HepG2 (cell line): ENCODE results near the gene OASL. TPM values are rescaled to one million over a fixed set of nuclear protein-coding genes. Genes with fewer than 3 reads are reported as not detected.

Experiments
- BCL6 ChIP-seq: IDR thresholded peaks from 2 replicates; pipeline ENCODE4 v1.6.1; 2016; ENCODE audit warnings: missing genetic modification reagents, missing compliant biosample characterization
- CEBPZ ChIP-seq: IDR thresholded peaks from 2 replicates; pipeline ENCODE4 v1.6.1; 2012; ENCODE audit warnings: low read length, improper control_type of control experiment
- E2F1 ChIP-seq: sonication (generic); formaldehyde crosslinking; IDR thresholded peaks from 2 replicates; pipeline ENCODE4 v1.5.0; 2020; ENCODE audit warnings: missing genetic modification reagents
- ELF3 ChIP-seq: IDR thresholded peaks from 2 replicates; pipeline ENCODE4 v1.6.1; 2016; ENCODE audit warnings: missing genetic modification reagents, missing compliant biosample characterization
- GABPA ChIP-seq, 2 experiments: IDR thresholded peaks; 2 replicates each; pipeline ENCODE4 v1.6.1; 2011 to 2016; ENCODE audit warnings: low read depth in 2 of 2, low read length in 1 of 2, missing biosample characterization in 1 of 2, missing genetic modification characterization in 1 of 2
- HIVEP1 ChIP-seq: sonication (generic); formaldehyde crosslinking; IDR thresholded peaks from 2 replicates; pipeline ENCODE4 v1.4.0; 2020; ENCODE audit warnings: mild to moderate bottlenecking, missing genetic modification reagents
- MZF1 ChIP-seq: sonication (generic); formaldehyde crosslinking; IDR thresholded peaks from 2 replicates; pipeline ENCODE4 v1.8.1; 2023; ENCODE audit warnings: mild to moderate bottlenecking, missing genetic modification reagents, borderline replicate concordance
- NFE2 ChIP-seq: sonication (generic); formaldehyde crosslinking; IDR thresholded peaks from 2 replicates; pipeline ENCODE4 v1.4.0; 2020; ENCODE audit warnings: missing genetic modification reagents
- NONO ChIP-seq, 2 experiments: fragments of 450-650 bp in 1 of 2; sonication (generic) in 1 of 2; formaldehyde crosslinking in 1 of 2; IDR thresholded peaks in 1 of 2; conservative IDR thresholded peaks in 1 of 2; 2 replicates each; pipeline versions ENCODE4 v1.6.1 to v1.8.0; 2017 to 2022; ENCODE audit warnings: mild to moderate bottlenecking in 1 of 2, missing genetic modification reagents in 1 of 2, moderate library complexity in 1 of 2
- ZNF143 ChIP-seq: sonication (generic); formaldehyde crosslinking; IDR thresholded peaks from 2 replicates; pipeline ENCODE4 v1.4.0; 2020; ENCODE audit warnings: missing genetic modification reagents
- ZNF253 ChIP-seq: sonication (generic); formaldehyde crosslinking; IDR thresholded peaks from 2 replicates; pipeline ENCODE4 v1.8.0; 2022; ENCODE audit warnings: mild to moderate bottlenecking, missing genetic modification reagents, borderline replicate concordance
- ZNF335 ChIP-seq: sonication (generic); formaldehyde crosslinking; IDR thresholded peaks from 2 replicates; pipeline ENCODE4 v1.4.0; 2020; ENCODE audit warnings: missing genetic modification reagents
- ZNF562 ChIP-seq: sonication (generic); formaldehyde crosslinking; IDR thresholded peaks from 2 replicates; pipeline ENCODE4 v1.8.0; 2022; ENCODE audit warnings: missing genetic modification reagents, borderline replicate concordance
- ZNF629 ChIP-seq: sonication (generic); formaldehyde crosslinking; conservative IDR thresholded peaks from 2 replicates; pipeline ENCODE4 v1.5.0; 2020; ENCODE audit warnings: missing genetic modification reagents
- ZNF790 ChIP-seq: sonication (generic); formaldehyde crosslinking; IDR thresholded peaks from 2 replicates; pipeline ENCODE4 v1.8.0; 2022; ENCODE audit warnings: missing genetic modification reagents, mild to moderate bottlenecking, borderline replicate concordance
- ZSCAN25 ChIP-seq: sonication (generic); formaldehyde crosslinking; IDR thresholded peaks from 2 replicates; pipeline ENCODE4 v1.8.0; 2022; ENCODE audit warnings: mild to moderate bottlenecking, missing genetic modification reagents
- polyA plus RNA-seq, 8 experiments: library from polyadenylated mRNA; depleted of rRNA in 3 of 8; stranded (reverse) in 7 of 8; unstranded in 1 of 8; fragments of >200 nt; fragmentation: Illumina TruSeq in 4 of 8; extraction: Trizol in 4 of 8; gene quantifications; 2 replicates each; pipeline versions ENCODE4 v1.2.1 to v1.2.3, GENCODE V29; 2011 to 2016; ENCODE audit warnings: low read depth in 4 of 8, missing spikeins in 1 of 8, mixed read lengths in 1 of 8; ENCODE audit not compliant: insufficient read depth in 1 of 8
- total RNA-seq, 5 experiments: library from RNA; depleted of rRNA; stranded (reverse); fragments of >200 nt; fragmentation: Illumina TruSeq; extraction: Trizol; gene quantifications; 2 replicates each; pipeline ENCODE4 v1.2.3, GENCODE V29; 2016; ENCODE audit warnings: low read depth in 1 of 5
- TF ChIP-seq, protein P1 (sequence below): sonication (generic); formaldehyde crosslinking; IDR thresholded peaks from 2 replicates; pipeline ENCODE4 v1.5.0; 2020; ENCODE audit warnings: mild to moderate bottlenecking, missing genetic modification reagents, moderate library complexity

The OASL gene
- total and polyA plus RNA-seq, 2 of the 13 experiments (the other 11 are each of a cell fraction or from before 2014, with no cell fraction given), result 0.11 to 0.22 TPM

DNA sequence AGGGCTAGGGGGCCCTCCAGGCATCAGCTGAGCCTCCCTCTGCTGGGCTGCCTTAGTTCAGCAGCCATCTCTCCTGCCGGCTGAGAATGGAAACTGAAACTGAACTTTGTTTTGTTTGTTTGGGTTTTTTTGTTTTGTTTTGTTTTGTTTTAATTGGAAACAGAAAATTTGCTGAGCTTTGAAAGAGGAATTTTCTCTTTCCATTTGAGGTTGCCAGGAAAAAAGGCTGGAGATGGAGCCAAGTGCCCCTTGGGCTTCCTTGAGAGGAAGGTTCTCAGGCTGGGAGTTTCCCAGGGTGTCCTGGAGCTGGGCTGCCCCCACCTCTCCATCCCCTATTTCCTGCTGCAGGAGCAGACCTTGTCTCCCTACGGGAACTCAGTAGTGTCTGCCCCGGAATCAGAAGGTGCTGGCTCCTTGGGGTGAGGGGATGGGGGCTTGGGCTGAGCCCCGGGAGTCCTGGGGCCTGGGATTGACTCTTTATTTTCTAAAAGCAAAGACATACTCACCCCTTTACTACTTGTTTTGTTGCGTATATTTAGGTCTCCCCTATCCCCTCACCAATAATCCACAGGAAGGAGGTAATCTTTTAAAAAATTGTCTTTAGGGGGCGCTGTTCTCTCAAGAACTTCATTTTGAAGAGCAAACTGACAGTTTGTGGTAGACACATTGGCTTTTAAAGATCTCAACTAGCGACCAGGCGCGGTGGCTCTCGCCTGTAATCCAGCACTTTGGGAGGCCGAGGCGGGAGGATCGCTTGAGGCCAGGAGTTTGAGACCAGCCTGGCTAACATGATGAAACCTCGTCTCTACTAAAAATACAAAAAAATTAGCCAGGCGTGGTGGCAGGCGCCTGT lies 21.3 kb upstream of the OASL start (continued):
- TF ChIP-seq ZNF562 (no peak), NFE2 (no peak), ZSCAN25 (no peak), ZNF143 (CRISPR knock-in tag) (peak; percentile 58), ELF3 (CRISPR knock-in tag) (0 out of 2 replicates have a peak, but pooled peaks have one; percentile 25), NONO (IDR thresholded peaks at IDR 0.05) (no peak), NONO (CRISPR knock-in tag; conservative IDR thresholded peaks at IDR 0.05) (no peak), GABPA (IDR thresholded peaks at IDR 0.05; ENCODE audit: low read depth, low read length) (peak; percentile 28; the same call in 1 of the 2 replicates), GABPA (CRISPR knock-in tag; IDR thresholded peaks at IDR 0.05; ENCODE audit: low read depth) (peak; percentile 68), ZNF335 (CRISPR knock-in tag) (0 out of 2 replicates have a peak, but pooled peaks have one; percentile 35), MZF1 (CRISPR knock-in tag) (no peak), ZNF629 (CRISPR knock-in tag) (no peak), HIVEP1 (no peak), E2F1 (CRISPR knock-in tag) (no peak), BCL6 (CRISPR knock-in tag) (0 out of 2 replicates have a peak, but pooled peaks have one; percentile 10), ZNF253 (no peak), ZNF790 (CRISPR knock-in tag) (no peak), CEBPZ (no peak)
- TF ChIP-seq, protein P1, sequence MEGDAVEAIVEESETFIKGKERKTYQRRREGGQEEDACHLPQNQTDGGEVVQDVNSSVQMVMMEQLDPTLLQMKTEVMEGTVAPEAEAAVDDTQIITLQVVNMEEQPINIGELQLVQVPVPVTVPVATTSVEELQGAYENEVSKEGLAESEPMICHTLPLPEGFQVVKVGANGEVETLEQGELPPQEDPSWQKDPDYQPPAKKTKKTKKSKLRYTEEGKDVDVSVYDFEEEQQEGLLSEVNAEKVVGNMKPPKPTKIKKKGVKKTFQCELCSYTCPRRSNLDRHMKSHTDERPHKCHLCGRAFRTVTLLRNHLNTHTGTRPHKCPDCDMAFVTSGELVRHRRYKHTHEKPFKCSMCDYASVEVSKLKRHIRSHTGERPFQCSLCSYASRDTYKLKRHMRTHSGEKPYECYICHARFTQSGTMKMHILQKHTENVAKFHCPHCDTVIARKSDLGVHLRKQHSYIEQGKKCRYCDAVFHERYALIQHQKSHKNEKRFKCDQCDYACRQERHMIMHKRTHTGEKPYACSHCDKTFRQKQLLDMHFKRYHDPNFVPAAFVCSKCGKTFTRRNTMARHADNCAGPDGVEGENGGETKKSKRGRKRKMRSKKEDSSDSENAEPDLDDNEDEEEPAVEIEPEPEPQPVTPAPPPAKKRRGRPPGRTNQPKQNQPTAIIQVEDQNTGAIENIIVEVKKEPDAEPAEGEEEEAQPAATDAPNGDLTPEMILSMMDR (CRISPR knock-in tag), result peak; percentile 70
